K562 (cell line): Measurements from ENCODE around the gene DUSP23. TPM values are rescaled to one million over a fixed set of nuclear protein-coding genes. Genes with fewer than 3 reads are reported as not detected.

ENCODE experiments used
- ATAC-seq: fragments of 200-7000 bp; cut with Tn5 transposase; 3 replicates; pipeline ENCODE4 v1.9.1; 2020; ENCODE audit warnings: moderate library complexity
- BruUV-seq: library from RNA; stranded (reverse); fragments of 400-500 nt; replicated peaks from 2 replicates; lab custom pipeline; 2021; lab: Mats Ljungman, UMichigan
- CTCF ChIA-PET: fragments of 300-600 bp; formaldehyde crosslinking; extraction: SDS; loops from one replicate; lab custom pipeline; 2021; ENCODE audit warnings: low intra/inter-chr PET ratio; lab: Yijun Ruan, JAX
- POLR2A ChIA-PET: fragments of 300-600, 350-650 bp; sonication (Branson Sonifier 250); formaldehyde crosslinking; extraction: SDS; loops from one replicate; lab custom pipeline; 2021; ENCODE audit warnings: antibody characterized with exemption, inconsistent platforms; lab: Yijun Ruan, JAX
- DNase-seq, 4 experiments: peaks; one replicate each; pipeline versions ENCODE4 v3.0.0 to v3.0.0-alpha.2; 2011 to 2018; ENCODE audit warnings: low spot score in 3 of 4, mixed read lengths in 3 of 4; ENCODE audit errors: extremely low read depth in 1 of 4
- FAIRE-seq: peaks from 2 replicates; lab custom pipeline; 2011; peaks lifted over from hg19 to GRCh38; lab: Jason Lieb, UNC
- H2AFZ ChIP-seq: 2 replicates; pipeline ENCODE4 v1.6.0; 2011; ENCODE audit warnings: low read depth, low read length, control low read depth, inconsistent platforms
- H3K27ac ChIP-seq: fragments of 200-600 bp; 3 replicates; pipeline ENCODE4 v1.8.0; 2011; ENCODE audit warnings: low read depth, mild to moderate bottlenecking, control low read depth, inconsistent platforms, low read length, moderate library complexity, mixed read lengths; ENCODE audit errors: extremely low read depth
- H3K27me3 ChIP-seq, 2 experiments: fragments of 300-600 bp in 1 of 2; 2 replicates in 1 of 2; 3 replicates in 1 of 2; pipeline versions ENCODE4 v1.6.0 to v1.8.0; 2011; ENCODE audit warnings: inconsistent platforms in 2 of 2, low read length in 2 of 2, mild to moderate bottlenecking in 1 of 2, mixed read lengths in 1 of 2, moderate library complexity in 1 of 2; ENCODE audit not compliant: control insufficient read depth in 2 of 2, insufficient read depth in 2 of 2
- H3K36me3 ChIP-seq: fragments of 300-600 bp; 3 replicates; pipeline ENCODE4 v1.8.0; 2011; ENCODE audit warnings: mild to moderate bottlenecking, low read length, inconsistent platforms; ENCODE audit not compliant: control insufficient read depth, insufficient read depth
- H3K4me1 ChIP-seq, 2 experiments: fragments of 200-600 bp in 1 of 2; replicated peaks in 1 of 2; 2 replicates in 1 of 2; 3 replicates in 1 of 2; pipeline versions ENCODE4 v1.5.1 to v1.8.0; 2011; ENCODE audit warnings: inconsistent platforms in 2 of 2, low read length in 2 of 2, mild to moderate bottlenecking in 1 of 2, mixed read lengths in 1 of 2, moderate library complexity in 1 of 2; ENCODE audit not compliant: control insufficient read depth in 2 of 2, insufficient read depth in 2 of 2
- H3K4me2 ChIP-seq: 2 replicates; pipeline ENCODE4 v1.6.1; 2011; ENCODE audit warnings: low read length, control low read depth, inconsistent platforms, mixed read lengths; ENCODE audit not compliant: insufficient read depth
- H3K4me3 ChIP-seq: fragments of 200-600 bp; sonication (generic), shearing (Covaris generic); 2 replicates; pipeline ENCODE4 v1.5.1; 2016; ENCODE audit warnings: control low read depth, inconsistent platforms
- H3K79me2 ChIP-seq: fragments of 200-600 bp; 3 replicates; pipeline ENCODE4 v1.8.0; 2011; ENCODE audit warnings: low read length, inconsistent platforms; ENCODE audit not compliant: control insufficient read depth, insufficient read depth
- H3K9ac ChIP-seq, 2 experiments: 2 replicates each; pipeline versions ENCODE4 v1.6.0 to v1.6.1; 2011; ENCODE audit warnings: low read depth in 2 of 2, low read length in 2 of 2, control low read depth in 1 of 2, inconsistent platforms in 1 of 2, mild to moderate bottlenecking in 1 of 2, mixed read lengths in 1 of 2; ENCODE audit not compliant: insufficient read depth in 1 of 2
- H3K9me1 ChIP-seq: one replicate; pipeline ENCODE4 v1.6.0; 2011; ENCODE audit warnings: inconsistent platforms, mild to moderate bottlenecking, low read length, moderate library complexity; ENCODE audit not compliant: control insufficient read depth, insufficient read depth
- H3K9me3 ChIP-seq: replicated peaks from 2 replicates; pipeline ENCODE4 v1.5.1; 2011; ENCODE audit warnings: low read depth, low read length, inconsistent platforms; ENCODE audit not compliant: control insufficient read depth, insufficient read depth
- H4K20me1 ChIP-seq: replicated peaks from 2 replicates; pipeline ENCODE4 v1.6.1; 2011; ENCODE audit warnings: low read length, inconsistent platforms, mixed read lengths; ENCODE audit not compliant: control insufficient read depth, insufficient read depth
- CCNT2 ChIP-seq: IDR thresholded peaks from 2 replicates; pipeline ENCODE4 v1.6.1; 2011; ENCODE audit warnings: borderline replicate concordance, low read depth, mild to moderate bottlenecking, moderate library complexity, mixed read lengths, low read length; ENCODE audit not compliant: insufficient read length; ENCODE audit errors: extremely low read depth
- CEBPB ChIP-seq: fragments of 450-650 bp; IDR thresholded peaks from 2 replicates; pipeline ENCODE4 v1.6.1; 2016; ENCODE audit warnings: missing genetic modification characterization, missing compliant biosample characterization
- GMEB1 ChIP-seq: fragments of 250-450 bp; sonication (Bioruptor Pico); IDR thresholded peaks from 2 replicates; pipeline ENCODE4 v1.4.0; 2020; ENCODE audit warnings: mild to moderate bottlenecking
- GTF2A2 ChIP-seq: IDR thresholded peaks from 2 replicates; pipeline ENCODE4 v1.6.1; 2016; ENCODE audit warnings: mild to moderate bottlenecking, missing genetic modification characterization, missing compliant biosample characterization
- HMGXB4 ChIP-seq: sonication (generic); formaldehyde crosslinking; IDR thresholded peaks from 2 replicates; pipeline ENCODE4 v1.8.1; 2023; ENCODE audit warnings: mild to moderate bottlenecking, missing genetic modification reagents
- TBL1XR1 ChIP-seq, 2 experiments: IDR thresholded peaks; 2 replicates each; pipeline ENCODE4 v1.6.1; 2012; ENCODE audit warnings: improper control_type of control experiment in 2 of 2, low read length in 2 of 2, mild to moderate bottlenecking in 1 of 2
- THAP7 ChIP-seq: fragments of 250-450 bp; sonication (Bioruptor Pico); IDR thresholded peaks from 2 replicates; pipeline ENCODE4 v1.5.0; 2021
- THRAP3 ChIP-seq: fragments of 450-650 bp; IDR thresholded peaks from 2 replicates; pipeline ENCODE4 v1.6.1; 2016; ENCODE audit warnings: mild to moderate bottlenecking, inconsistent platforms, borderline replicate concordance
- ZNF140 ChIP-seq: fragments of 250-450 bp; sonication (Bioruptor Pico); IDR thresholded peaks from 2 replicates; pipeline ENCODE4 v1.8.0; 2021; ENCODE audit warnings: moderate library complexity, mild to moderate bottlenecking, inconsistent platforms
- WGBS: fragments of 100-300 bp; shearing (Covaris generic); methylation state at CpG from one replicate; pipeline ENCODE4 v1.1.6; 2016; ENCODE audit warnings: low coverage, mixed read lengths; ENCODE audit not compliant: insufficient coverage; ENCODE audit errors: missing lambda C conversion rate; 5-methylcytosine and 5-hydroxymethylcytosine counted together
- in situ Hi-C: fragments of 300-500 bp; cut with MboI; formaldehyde crosslinking; loops from 4 replicates; pipeline ENCODE4 v1.15.0; 2018; ENCODE audit warnings: inconsistent platforms, mixed read lengths
- intact Hi-C: fragments of 100-400 bp; cut with micrococcal nuclease; formaldehyde crosslinking; loops from 2 replicates; pipeline ENCODE4 v1.14.2; 2022
- polyA plus RNA-seq, 8 experiments: library from polyadenylated mRNA; depleted of rRNA in 4 of 8; stranded (reverse) in 5 of 8; unstranded in 3 of 8; fragments of >200 nt; fragmentation: Nextera tagmentation in 2 of 8; fragmentation: Illumina TruSeq in 1 of 8; extraction: Ambion mirVana in 2 of 8; extraction: Trizol in 1 of 8; gene quantifications; 2 replicates each; pipeline versions ENCODE4 v1.2.1 to v1.2.3, GENCODE V29; 2011 to 2014; ENCODE audit warnings: inconsistent platforms in 1 of 8, missing spikeins in 1 of 8
- total RNA-seq, 7 experiments: library from RNA; depleted of rRNA in 6 of 7; stranded (reverse); fragments of >200 nt in 6 of 7; fragmentation: Illumina TruSeq in 2 of 7; extraction: Trizol in 2 of 7; gene quantifications; 2 replicates each; pipeline versions ENCODE4 v1.2.1 to v1.2.3, GENCODE V29; 2011 to 2021; ENCODE audit warnings: low replicate concordance in 1 of 7
- TF ChIP-seq, protein P1 (sequence below), 2 experiments: fragments of 450-650 bp; IDR thresholded peaks; 2 replicates each; pipeline ENCODE4 v1.6.1; 2016; ENCODE audit warnings: mild to moderate bottlenecking in 2 of 2, borderline replicate concordance in 1 of 2, low read depth in 1 of 2, moderate library complexity in 1 of 2

Gene DUSP23
- total and polyA plus RNA-seq, 9 of the 15 experiments (the other 6 are each of a cell fraction or from before 2014, with no cell fraction given), result 1.0 to 34.8 (median 13.7) TPM

- CTCF ChIA-PET, result no interaction called here
- Histone ChIP-seq H3K36me3 (no peaks in the 10 kb centered on the region), H3K4me2 (no peak overlapping the region), H3K4me3 (no peak overlapping the region), H3K9me3 (no peaks in the 10 kb centered on the region), H2AFZ (no peak overlapping the region), H3K27ac (no peak overlapping the region), H3K9me1 (no peaks in the 10 kb centered on the region), H3K9ac (no peak overlapping the region), H3K4me1 (peaks cover 0 to 5% of the 10 kb centered on the region in 2 experiments; a peak in 2 of 5 replicates), H4K20me1 (no peaks in the 10 kb centered on the region), H3K79me2 (no peaks in the 10 kb centered on the region), H3K27me3 (peaks cover 23 to 68% of the 10 kb centered on the region in 2 experiments; a peak in 4 of 5 replicates)
- WGBS, result 0% methylated on average over 8 of the region's 8 CpGs
- DNase-seq (no peak), FAIRE-seq (no peak), ATAC-seq (no peak)
- intact Hi-C loops (loop anchor here (10.0 kb wide), 1 partner anchor 94 kb away; the partner anchor contains the start of gene TAGLN2), in situ Hi-C loops (no loop called here)
- no TSS peak for BruUV-seq
- POLR2A ChIA-PET, result no interaction called here
- TF ChIP-seq CCNT2 (no peak), GTF2A2 (tag) (no peak), THRAP3 (no peak), TBL1XR1 (IDR thresholded peaks at IDR 0.05; ENCODE audit: low read length in 2 of 2) (no peak), CEBPB (tag) (no peak), THAP7 (CRISPR knock-in tag) (no peak), ZNF140 (CRISPR knock-in tag) (no peak), HMGXB4 (CRISPR knock-in tag) (no peak), GMEB1 (no peak)
- TF ChIP-seq, protein P1, sequence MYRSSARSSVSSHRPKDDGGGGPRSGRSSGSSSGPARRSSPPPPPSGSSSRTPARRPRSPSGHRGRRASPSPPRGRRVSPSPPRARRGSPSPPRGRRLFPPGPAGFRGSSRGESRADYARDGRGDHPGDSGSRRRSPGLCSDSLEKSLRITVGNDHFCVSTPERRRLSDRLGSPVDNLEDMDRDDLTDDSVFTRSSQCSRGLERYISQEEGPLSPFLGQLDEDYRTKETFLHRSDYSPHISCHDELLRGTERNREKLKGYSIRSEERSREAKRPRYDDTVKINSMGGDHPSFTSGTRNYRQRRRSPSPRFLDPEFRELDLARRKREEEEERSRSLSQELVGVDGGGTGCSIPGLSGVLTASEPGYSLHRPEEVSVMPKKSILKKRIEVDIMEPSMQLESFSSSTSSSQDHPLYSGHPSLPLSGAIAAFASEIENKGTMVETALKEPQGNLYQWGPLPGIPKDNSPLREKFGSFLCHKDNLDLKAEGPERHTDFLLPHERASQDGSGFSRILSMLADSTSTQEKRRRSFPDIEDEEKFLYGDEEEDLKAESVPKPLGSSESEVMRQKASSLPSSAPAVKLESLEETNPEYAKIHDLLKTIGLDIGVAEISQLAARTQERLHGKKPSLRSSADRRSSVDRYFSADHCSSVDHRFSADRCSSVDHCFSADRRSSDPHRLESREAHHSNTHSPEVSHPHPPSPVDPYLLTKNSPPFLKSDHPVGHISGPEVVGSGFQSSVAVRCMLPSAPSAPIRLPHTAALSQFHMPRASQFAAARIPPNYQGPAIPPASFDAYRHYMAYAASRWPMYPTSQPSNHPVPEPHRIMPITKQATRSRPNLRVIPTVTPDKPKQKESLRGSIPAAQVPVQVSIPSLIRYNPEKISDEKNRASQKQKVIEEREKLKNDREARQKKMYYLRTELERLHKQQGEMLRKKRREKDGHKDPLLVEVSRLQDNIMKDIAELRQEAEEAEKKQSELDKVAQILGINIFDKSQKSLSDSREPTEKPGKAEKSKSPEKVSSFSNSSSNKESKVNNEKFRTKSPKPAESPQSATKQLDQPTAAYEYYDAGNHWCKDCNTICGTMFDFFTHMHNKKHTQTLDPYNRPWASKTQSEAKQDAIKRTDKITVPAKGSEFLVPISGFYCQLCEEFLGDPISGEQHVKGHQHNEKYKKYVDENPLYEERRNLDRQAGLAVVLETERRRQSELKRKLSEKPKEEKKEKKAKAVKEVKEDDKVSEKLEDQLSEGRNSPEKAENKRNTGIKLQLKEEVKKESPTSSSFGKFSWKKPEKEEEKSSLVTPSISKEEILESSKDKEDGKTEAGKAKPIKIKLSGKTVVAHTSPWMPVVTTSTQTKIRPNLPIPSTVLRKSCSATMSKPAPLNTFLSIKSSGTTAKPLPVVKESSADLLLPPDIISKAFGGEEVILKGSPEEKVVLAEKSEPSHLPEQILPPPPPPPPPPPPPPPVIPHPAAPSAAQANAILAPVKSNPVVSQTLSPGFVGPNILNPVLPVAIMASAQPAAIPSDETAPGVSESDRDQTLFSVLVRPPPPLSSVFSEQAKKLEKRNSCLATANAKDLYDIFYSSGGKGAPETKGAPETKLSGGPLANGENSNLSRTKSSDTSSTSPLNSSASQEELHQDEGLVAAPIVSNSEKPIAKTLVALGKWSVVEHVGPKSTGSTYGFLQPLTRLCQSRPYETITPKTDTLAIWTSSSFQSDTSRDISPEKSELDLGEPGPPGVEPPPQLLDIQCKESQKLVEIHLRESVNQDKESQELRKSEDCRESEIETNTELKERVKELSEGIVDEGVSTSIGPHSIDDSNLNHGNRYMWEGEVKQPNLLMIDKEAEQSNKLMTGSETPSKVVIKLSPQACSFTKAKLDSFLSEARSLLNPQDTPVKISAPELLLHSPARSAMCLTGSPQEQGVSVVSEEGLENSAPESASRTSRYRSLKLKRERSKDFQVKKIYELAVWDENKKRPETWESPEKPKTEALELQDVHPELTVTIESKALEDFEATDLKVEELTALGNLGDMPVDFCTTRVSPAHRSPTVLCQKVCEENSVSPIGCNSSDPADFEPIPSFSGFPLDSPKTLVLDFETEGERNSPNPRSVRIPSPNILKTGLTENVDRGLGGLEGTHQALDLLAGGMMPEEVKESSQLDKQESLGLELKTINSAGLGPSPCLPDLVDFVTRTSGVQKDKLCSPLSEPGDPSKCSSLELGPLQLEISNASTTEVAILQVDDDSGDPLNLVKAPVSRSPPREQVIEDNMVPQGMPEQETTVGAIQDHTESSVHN (IDR thresholded peaks at IDR 0.05; ENCODE audit: borderline replicate concordance in 1 of 2, low read depth in 1 of 2), result no peak
Measured at GRCh38 chr1:159830722-159831121, 50.0 kb downstream of the DUSP23 start.
